GM12892 (cell line): Measurements from ENCODE around the gene CDR2L.
A peak's percentile ranks its signal among the peaks of the same experiment; 100 is the strongest.
"Not testable (repeated sequence)": the region's sequence is repeated elsewhere in the genome, so short reads cannot be mapped to it uniquely, and the experiment has no call there.

Experiments used
- DNase-seq: peaks from one replicate; pipeline ENCODE4 v3.0.0; 2011; ENCODE audit not compliant: insufficient read length
- FAIRE-seq: peaks from 2 replicates; lab custom pipeline; 2011; peaks lifted over from hg19 to GRCh38; lab: Jason Lieb, UNC
- POLR2A ChIP-seq: IDR thresholded peaks from 2 replicates; pipeline ENCODE4 v1.6.1; 2011; ENCODE audit warnings: low read depth, low read length, control low read depth
- POLR2AphosphoS5 ChIP-seq: IDR thresholded peaks from 2 replicates; pipeline ENCODE4 v1.6.1; 2011; ENCODE audit warnings: low read depth, low read length, control low read depth
- TAF1 ChIP-seq: IDR thresholded peaks from 2 replicates; pipeline ENCODE4 v1.6.1; 2011; ENCODE audit warnings: low read depth, mild to moderate bottlenecking, control low read depth, low read length, borderline replicate concordance

Gene CDR2L

GRCh38 chr17:74972107-74972972 lies 15.1 kb upstream of the CDR2L start, which contains the start of gene HID1:
Gene HID1, minus strand, starts transcription at chr17:74972759. Its CDS starts 103 bp downstream, at chr17:74972656.
- FAIRE-seq, result peak; percentile 42

GRCh38 chr17:74972973-74973328 lies 14.5 kb upstream of the CDR2L start:
- FAIRE-seq (no peak), DNase-seq (no peak)
- TF ChIP-seq POLR2AphosphoS5 (no peak), TAF1 (no peak), POLR2A (no peak)

More at GRCh38 chr17:74972107-74972972, 15.1 kb upstream of the CDR2L start, which contains the start of gene HID1:
- TF ChIP-seq POLR2AphosphoS5 (no peak), POLR2A (no peak), TAF1 (no peak)
- DNase-seq, result peak; percentile 79

- FAIRE-seq, result no peak
- TF ChIP-seq POLR2AphosphoS5 (no peak), TAF1 (no peak), POLR2A (no peak)
Measured at GRCh38 chr17:74975943-74976342, 11.5 kb upstream of the CDR2L start.

GRCh38 chr17:74977802-74978201 lies 9.6 kb upstream of the CDR2L start:
- TF ChIP-seq POLR2AphosphoS5 (no peak), POLR2A (no peak), TAF1 (no peak)
- FAIRE-seq, result no peak
- DNase-seq, result no peak

More at GRCh38 chr17:74975943-74976342, 11.5 kb upstream of the CDR2L start:
- no peak for DNase-seq

- DNase-seq (no peak), FAIRE-seq (no peak)
- no peak for TF ChIP-seq POLR2A
- no peak for TF ChIP-seq TAF1
- TF ChIP-seq POLR2AphosphoS5, result no peak
Measured at GRCh38 chr17:74978240-74978639, 9.2 kb upstream of the CDR2L start.

GRCh38 chr17:74979408-74980146 lies 7.9 kb upstream of the CDR2L start:
- FAIRE-seq, result no peak
- DNase-seq, result no peak
- no peak for TF ChIP-seq TAF1
- TF ChIP-seq POLR2AphosphoS5, result no peak
- TF ChIP-seq POLR2A, result no peak

GRCh38 chr17:74981318-74981978 lies 6.0 kb upstream of the CDR2L start:
- DNase-seq (no peak), FAIRE-seq (no peak)
- no peak for TF ChIP-seq POLR2A
- no peak for TF ChIP-seq TAF1
- no peak for TF ChIP-seq POLR2AphosphoS5

GRCh38 chr17:74981979-74982662 lies 5.3 kb upstream of the CDR2L start:
- peak; percentile 61 for DNase-seq
- peak; percentile 50 for FAIRE-seq
- TF ChIP-seq POLR2AphosphoS5 (no peak), TAF1 (no peak), POLR2A (no peak)

GRCh38 chr17:74982663-74983313 lies 4.6 kb upstream of the CDR2L start:
- not testable (repeated sequence) for DNase-seq, FAIRE-seq

- TF ChIP-seq TAF1, result no peak
- no peak for TF ChIP-seq POLR2AphosphoS5
- no peak for TF ChIP-seq POLR2A
Measured at GRCh38 chr17:74986206-74986576, 1.2 kb upstream of the CDR2L start.

More at GRCh38 chr17:74986206-74986576, 1.2 kb upstream of the CDR2L start:
- no peak for DNase-seq
- FAIRE-seq, result no peak
